ENCODE results near the gene PTPRU. TPM values are rescaled to one million over a fixed set of nuclear protein-coding genes. Genes with fewer than 3 reads are reported as not detected.

PTPRU gene
- polyA plus RNA-seq, 1 of the 3 experiments (the other 2 are of a cell fraction): 3.5 TPM

DNA sequence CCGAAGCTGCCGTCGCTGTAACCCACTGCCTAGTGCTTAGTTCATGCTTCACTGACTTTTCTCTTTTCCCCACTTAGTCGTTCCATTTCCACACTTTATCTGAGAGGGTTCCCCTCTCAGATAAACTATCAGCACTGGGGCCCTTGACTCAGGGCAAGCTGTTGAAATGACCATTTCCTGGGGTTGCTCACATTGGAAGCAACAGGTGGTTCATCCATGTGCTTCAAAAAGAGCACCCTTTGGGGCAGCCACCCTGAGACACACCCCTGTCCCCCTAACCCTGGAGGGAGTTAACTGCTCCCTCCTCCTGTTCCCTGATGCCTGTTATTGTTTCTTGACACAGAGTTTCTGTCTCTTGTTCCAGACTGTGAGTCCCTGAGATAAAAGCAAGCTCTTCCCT lies 107.2 kb downstream of the PTPRU start:
- Histone ChIP-seq H4K20me1 (ENCODE audit: insufficient read depth) (no peaks in the 10 kb centered on the region), H3K4me3 (ENCODE audit: low read depth in 2 of 2, low read length in 1 of 2) (no peak overlapping the region), H2AFZ (ENCODE audit: low read depth) (no peak overlapping the region), H3K9me3 (no peaks in the 10 kb centered on the region), H3K36me3 (replicated peaks in 1 of 2; ENCODE audit: control insufficient read depth in 1 of 2, insufficient read depth in 2 of 2, low read length in 1 of 2) (no peaks in the 10 kb centered on the region), H3K79me2 (ENCODE audit: insufficient read depth) (no peaks in the 10 kb centered on the region), H3K27me3 (ENCODE audit: insufficient read depth) (peaks cover 13% of the 10 kb centered on the region; the same call in 1 of the 2 replicates), H3K9me2 (no peaks in the 10 kb centered on the region), H3K4me1 (ENCODE audit: control insufficient read depth in 1 of 2, insufficient read depth in 2 of 2, low read depth in 1 of 2, low read length in 1 of 2) (peaks cover 0 to 6% of the 10 kb centered on the region in 2 experiments; a peak in 1 of 4 replicates), H3K4me2 (no peak overlapping the region), H3F3A (replicated peaks; ENCODE audit: insufficient read depth) (no peaks in the 10 kb centered on the region), H3K9ac (no peak overlapping the region), H3K27ac (ENCODE audit: low read depth in 2 of 2, low read length in 1 of 2) (no peak overlapping the region)
- 52% methylated on average over 4 of the region's 4 CpGs for WGBS (ENCODE audit: low lambda C conversion rate)
- TF ChIP-seq RXRA (IDR thresholded peaks at IDR 0.05; ENCODE audit: borderline replicate concordance, low read depth) (no peak), FOXM1 (IDR thresholded peaks at IDR 0.05; ENCODE audit: low read depth) (no peak), FOSL2 (IDR thresholded peaks at IDR 0.05; ENCODE audit: borderline replicate concordance, low read depth) (no peak), SMC3 (IDR thresholded peaks at IDR 0.05; ENCODE audit: low read depth, low read length) (no peak), NRF1 (IDR thresholded peaks at IDR 0.05; ENCODE audit: low read depth, low read length) (no peak), TAF1 (IDR thresholded peaks at IDR 0.05; ENCODE audit: borderline replicate concordance, low read depth, low read length) (no peak), MXI1 (IDR thresholded peaks at IDR 0.05; ENCODE audit: low read depth, low read length) (no peak)
- TF ChIP-seq, protein P1, sequence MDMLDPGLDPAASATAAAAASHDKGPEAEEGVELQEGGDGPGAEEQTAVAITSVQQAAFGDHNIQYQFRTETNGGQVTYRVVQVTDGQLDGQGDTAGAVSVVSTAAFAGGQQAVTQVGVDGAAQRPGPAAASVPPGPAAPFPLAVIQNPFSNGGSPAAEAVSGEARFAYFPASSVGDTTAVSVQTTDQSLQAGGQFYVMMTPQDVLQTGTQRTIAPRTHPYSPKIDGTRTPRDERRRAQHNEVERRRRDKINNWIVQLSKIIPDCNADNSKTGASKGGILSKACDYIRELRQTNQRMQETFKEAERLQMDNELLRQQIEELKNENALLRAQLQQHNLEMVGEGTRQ (IDR thresholded peaks at IDR 0.05; ENCODE audit: borderline replicate concordance, low read depth, low read length): no peak
- DNase-seq: no peak
- POLR2A ChIA-PET: no interaction called here
- CTCF ChIA-PET: interaction anchor here (1.0 to 1.2 kb wide), 4 partner anchors 21 to 103 kb away, joined by 3 read pairs; no protein-coding TSS in a partner anchor

DNA sequence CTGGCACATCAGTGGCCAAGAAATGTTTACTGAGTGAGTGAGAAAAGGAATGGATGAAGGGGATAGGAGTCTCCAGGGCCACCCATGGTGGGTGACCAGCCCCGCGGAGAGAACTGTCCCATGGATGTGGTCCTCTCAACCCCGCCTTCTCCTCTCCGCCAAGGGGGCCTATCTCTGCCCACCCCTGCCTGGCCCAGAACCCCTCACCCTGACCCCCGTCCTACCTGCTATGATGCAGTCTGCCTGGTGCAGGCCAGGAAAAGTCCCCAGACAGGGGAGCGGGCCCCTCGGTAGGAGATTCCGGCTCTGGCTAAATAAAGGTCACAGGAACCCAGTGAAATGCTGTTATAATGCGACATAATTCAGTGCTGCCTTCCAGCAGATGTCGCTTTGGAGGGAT lies 107.6 kb downstream of the PTPRU start:
- no peak overlapping the region for H3K4me2 ChIP-seq
- H3K4me1 ChIP-seq (ENCODE audit: control insufficient read depth in 1 of 2, insufficient read depth in 2 of 2, low read depth in 1 of 2, low read length in 1 of 2): peaks cover 0 to 6% of the 10 kb centered on the region in 2 experiments; a peak in 1 of 4 replicates
- DNase-seq: no peak
- H3K27me3 ChIP-seq (ENCODE audit: insufficient read depth): peaks cover 13% of the 10 kb centered on the region; the same call in 1 of the 2 replicates
- H4K20me1 ChIP-seq (ENCODE audit: insufficient read depth): no peaks in the 10 kb centered on the region
- no peak overlapping the region for H3K9ac ChIP-seq
- no peaks in the 10 kb centered on the region for H3K9me2 ChIP-seq
- ChIA-PET CTCF (interaction anchor here (1.0 to 1.2 kb wide), 4 partner anchors 21 to 104 kb away, joined by 3 read pairs; no protein-coding TSS in a partner anchor), POLR2A (no interaction called here)
- no peak overlapping the region for H2AFZ ChIP-seq (ENCODE audit: low read depth)
- H3K9me3 ChIP-seq: no peaks in the 10 kb centered on the region
- TF ChIP-seq, protein P2, sequence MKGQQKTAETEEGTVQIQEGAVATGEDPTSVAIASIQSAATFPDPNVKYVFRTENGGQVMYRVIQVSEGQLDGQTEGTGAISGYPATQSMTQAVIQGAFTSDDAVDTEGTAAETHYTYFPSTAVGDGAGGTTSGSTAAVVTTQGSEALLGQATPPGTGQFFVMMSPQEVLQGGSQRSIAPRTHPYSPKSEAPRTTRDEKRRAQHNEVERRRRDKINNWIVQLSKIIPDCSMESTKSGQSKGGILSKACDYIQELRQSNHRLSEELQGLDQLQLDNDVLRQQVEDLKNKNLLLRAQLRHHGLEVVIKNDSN (IDR thresholded peaks at IDR 0.05; ENCODE audit: borderline replicate concordance, low read depth): no peak
- TF ChIP-seq, protein P3, sequence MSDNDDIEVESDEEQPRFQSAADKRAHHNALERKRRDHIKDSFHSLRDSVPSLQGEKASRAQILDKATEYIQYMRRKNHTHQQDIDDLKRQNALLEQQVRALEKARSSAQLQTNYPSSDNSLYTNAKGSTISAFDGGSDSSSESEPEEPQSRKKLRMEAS (IDR thresholded peaks at IDR 0.05; ENCODE audit: low read depth): no peak
- TF ChIP-seq EZH2phosphoT487 (IDR thresholded peaks at IDR 0.05; ENCODE audit: borderline replicate concordance, low read depth) (no peak), MEF2A (IDR thresholded peaks at IDR 0.05; ENCODE audit: borderline replicate concordance, low read depth) (no peak), SMC3 (IDR thresholded peaks at IDR 0.05; ENCODE audit: low read depth, low read length) (no peak), ELF1 (IDR thresholded peaks at IDR 0.05) (no peak), MXI1 (IDR thresholded peaks at IDR 0.05; ENCODE audit: low read depth, low read length) (no peak)
- TF ChIP-seq, protein P4, sequence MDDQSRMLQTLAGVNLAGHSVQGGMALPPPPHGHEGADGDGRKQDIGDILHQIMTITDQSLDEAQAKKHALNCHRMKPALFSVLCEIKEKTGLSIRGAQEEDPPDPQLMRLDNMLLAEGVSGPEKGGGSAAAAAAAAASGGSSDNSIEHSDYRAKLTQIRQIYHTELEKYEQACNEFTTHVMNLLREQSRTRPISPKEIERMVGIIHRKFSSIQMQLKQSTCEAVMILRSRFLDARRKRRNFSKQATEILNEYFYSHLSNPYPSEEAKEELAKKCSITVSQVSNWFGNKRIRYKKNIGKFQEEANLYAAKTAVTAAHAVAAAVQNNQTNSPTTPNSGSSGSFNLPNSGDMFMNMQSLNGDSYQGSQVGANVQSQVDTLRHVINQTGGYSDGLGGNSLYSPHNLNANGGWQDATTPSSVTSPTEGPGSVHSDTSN (IDR thresholded peaks at IDR 0.05): no peak
- TF ChIP-seq, protein P5, sequence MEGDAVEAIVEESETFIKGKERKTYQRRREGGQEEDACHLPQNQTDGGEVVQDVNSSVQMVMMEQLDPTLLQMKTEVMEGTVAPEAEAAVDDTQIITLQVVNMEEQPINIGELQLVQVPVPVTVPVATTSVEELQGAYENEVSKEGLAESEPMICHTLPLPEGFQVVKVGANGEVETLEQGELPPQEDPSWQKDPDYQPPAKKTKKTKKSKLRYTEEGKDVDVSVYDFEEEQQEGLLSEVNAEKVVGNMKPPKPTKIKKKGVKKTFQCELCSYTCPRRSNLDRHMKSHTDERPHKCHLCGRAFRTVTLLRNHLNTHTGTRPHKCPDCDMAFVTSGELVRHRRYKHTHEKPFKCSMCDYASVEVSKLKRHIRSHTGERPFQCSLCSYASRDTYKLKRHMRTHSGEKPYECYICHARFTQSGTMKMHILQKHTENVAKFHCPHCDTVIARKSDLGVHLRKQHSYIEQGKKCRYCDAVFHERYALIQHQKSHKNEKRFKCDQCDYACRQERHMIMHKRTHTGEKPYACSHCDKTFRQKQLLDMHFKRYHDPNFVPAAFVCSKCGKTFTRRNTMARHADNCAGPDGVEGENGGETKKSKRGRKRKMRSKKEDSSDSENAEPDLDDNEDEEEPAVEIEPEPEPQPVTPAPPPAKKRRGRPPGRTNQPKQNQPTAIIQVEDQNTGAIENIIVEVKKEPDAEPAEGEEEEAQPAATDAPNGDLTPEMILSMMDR (IDR thresholded peaks at IDR 0.05): no peak
- TF ChIP-seq, protein P6, sequence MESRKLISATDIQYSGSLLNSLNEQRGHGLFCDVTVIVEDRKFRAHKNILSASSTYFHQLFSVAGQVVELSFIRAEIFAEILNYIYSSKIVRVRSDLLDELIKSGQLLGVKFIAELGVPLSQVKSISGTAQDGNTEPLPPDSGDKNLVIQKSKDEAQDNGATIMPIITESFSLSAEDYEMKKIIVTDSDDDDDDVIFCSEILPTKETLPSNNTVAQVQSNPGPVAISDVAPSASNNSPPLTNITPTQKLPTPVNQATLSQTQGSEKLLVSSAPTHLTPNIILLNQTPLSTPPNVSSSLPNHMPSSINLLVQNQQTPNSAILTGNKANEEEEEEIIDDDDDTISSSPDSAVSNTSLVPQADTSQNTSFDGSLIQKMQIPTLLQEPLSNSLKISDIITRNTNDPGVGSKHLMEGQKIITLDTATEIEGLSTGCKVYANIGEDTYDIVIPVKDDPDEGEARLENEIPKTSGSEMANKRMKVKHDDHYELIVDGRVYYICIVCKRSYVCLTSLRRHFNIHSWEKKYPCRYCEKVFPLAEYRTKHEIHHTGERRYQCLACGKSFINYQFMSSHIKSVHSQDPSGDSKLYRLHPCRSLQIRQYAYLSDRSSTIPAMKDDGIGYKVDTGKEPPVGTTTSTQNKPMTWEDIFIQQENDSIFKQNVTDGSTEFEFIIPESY (IDR thresholded peaks at IDR 0.05; ENCODE audit: borderline replicate concordance, low read depth): no peak
- TF ChIP-seq, protein P7, sequence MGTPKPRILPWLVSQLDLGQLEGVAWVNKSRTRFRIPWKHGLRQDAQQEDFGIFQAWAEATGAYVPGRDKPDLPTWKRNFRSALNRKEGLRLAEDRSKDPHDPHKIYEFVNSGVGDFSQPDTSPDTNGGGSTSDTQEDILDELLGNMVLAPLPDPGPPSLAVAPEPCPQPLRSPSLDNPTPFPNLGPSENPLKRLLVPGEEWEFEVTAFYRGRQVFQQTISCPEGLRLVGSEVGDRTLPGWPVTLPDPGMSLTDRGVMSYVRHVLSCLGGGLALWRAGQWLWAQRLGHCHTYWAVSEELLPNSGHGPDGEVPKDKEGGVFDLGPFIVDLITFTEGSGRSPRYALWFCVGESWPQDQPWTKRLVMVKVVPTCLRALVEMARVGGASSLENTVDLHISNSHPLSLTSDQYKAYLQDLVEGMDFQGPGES (IDR thresholded peaks at IDR 0.05; ENCODE audit: low read depth, low read length): no peak
- no peak overlapping the region for H3K4me3 ChIP-seq (ENCODE audit: low read depth in 2 of 2, low read length in 1 of 2)
- no peaks in the 10 kb centered on the region for H3F3A ChIP-seq (replicated peaks; ENCODE audit: insufficient read depth)
- no peaks in the 10 kb centered on the region for H3K79me2 ChIP-seq (ENCODE audit: insufficient read depth)
- 61% methylated on average over 8 of the region's 10 CpGs for WGBS (ENCODE audit: low lambda C conversion rate)
- H3K36me3 ChIP-seq (replicated peaks in 1 of 2; ENCODE audit: control insufficient read depth in 1 of 2, insufficient read depth in 2 of 2, low read length in 1 of 2): no peaks in the 10 kb centered on the region
- no peak overlapping the region for H3K27ac ChIP-seq (ENCODE audit: low read depth in 2 of 2, low read length in 1 of 2)

Measured in SK-N-SH (cell line).